ENCODE results near the gene RFLNA. TPM values are rescaled to one million over a fixed set of nuclear protein-coding genes. Genes with fewer than 3 reads are reported as not detected.

The RFLNA gene
- polyA plus RNA-seq, 1 donor (not counting 4 experiments of a cell fraction or from before 2014, with no cell fraction given) = 1.1 TPM

- H3K27me3 ChIP-seq (ENCODE audit: control insufficient read depth, extremely low read depth, insufficient read depth, low read length) = peaks cover 4% of the 10 kb centered on the region
- H3K4me3 ChIP-seq (ENCODE audit: control insufficient read depth in 2 of 3, extremely low read depth in 1 of 3, insufficient read depth in 2 of 3, low read depth in 1 of 3, low read length in 3 of 3) = no peak overlapping the region
- H3K9me1 ChIP-seq (ENCODE audit: control insufficient read depth, extremely low read depth, insufficient read depth, low read length) = no peaks in the 10 kb centered on the region
- no peaks in the 10 kb centered on the region for H4K20me1 ChIP-seq (ENCODE audit: control insufficient read depth, extremely low read depth, insufficient read depth, low read length)
- H3K4me2 ChIP-seq (ENCODE audit: control insufficient read depth, extremely low read depth, insufficient read depth, low read depth, low read length) = no peak overlapping the region
- no peak overlapping the region for H3K9ac ChIP-seq (ENCODE audit: control insufficient read depth, extremely low read depth, insufficient read depth, low read length)
- peaks cover 10% of the 10 kb centered on the region for H3K9me3 ChIP-seq (ENCODE audit: control insufficient read depth, low read depth, low read length)
- DNase-seq (ENCODE audit: low read depth, low spot score) = no peak
- H3K36me3 ChIP-seq (ENCODE audit: control insufficient read depth in 2 of 2, extremely low read depth in 1 of 2, insufficient read depth in 2 of 2, low read length in 2 of 2) = peaks cover 17 to 20% of the 10 kb centered on the region in 2 experiments
- peak; percentile 74 for FAIRE-seq
- no peaks in the 10 kb centered on the region for H3K79me2 ChIP-seq (ENCODE audit: control insufficient read depth, insufficient read depth, low read length)
- TF ChIP-seq EZH2 (IDR thresholded peaks at IDR 0.05; ENCODE audit: low read length) = no peak
- no peak for TF ChIP-seq CTCF (optimal IDR thresholded peaks at IDR 0.05 in 1 of 3, IDR thresholded peaks at IDR 0.05 in 1 of 3, conservative IDR thresholded peaks at IDR 0.05 in 1 of 3; ENCODE audit: extremely low read depth in 1 of 3, insufficient read depth in 2 of 3, low read length in 3 of 3)
- H2AFZ ChIP-seq (ENCODE audit: control insufficient read depth, low read length) = no peak overlapping the region
- H3K4me1 ChIP-seq (ENCODE audit: control insufficient read depth, extremely low read depth, insufficient read depth, low read length) = no peaks in the 10 kb centered on the region
- H3K27ac ChIP-seq (ENCODE audit: control insufficient read depth, insufficient read depth, low read length) = no peak overlapping the region
- dilution Hi-C loops (cut with MboI; ENCODE audit: extremely low pct_ligation_motif_present, low sequenced_read_pairs) = no loop called here
Measured at GRCh38 chr12:124323771-124324530, 29.1 kb downstream of the RFLNA start.

GRCh38 chr12:124324803-124325705 is 30.2 kb downstream of the RFLNA start:
- H2AFZ ChIP-seq (ENCODE audit: control insufficient read depth, low read length) = no peak overlapping the region
- H3K4me1 ChIP-seq (ENCODE audit: control insufficient read depth, extremely low read depth, insufficient read depth, low read length) = no peaks in the 10 kb centered on the region
- no peaks in the 10 kb centered on the region for H3K79me2 ChIP-seq (ENCODE audit: control insufficient read depth, insufficient read depth, low read length)
- no peak overlapping the region for H3K27ac ChIP-seq (ENCODE audit: control insufficient read depth, insufficient read depth, low read length)
- H3K4me2 ChIP-seq (ENCODE audit: control insufficient read depth, extremely low read depth, insufficient read depth, low read depth, low read length) = no peak overlapping the region
- peaks cover 10% of the 10 kb centered on the region for H3K9me3 ChIP-seq (ENCODE audit: control insufficient read depth, low read depth, low read length)
- FAIRE-seq = no peak
- H3K4me3 ChIP-seq (ENCODE audit: control insufficient read depth in 2 of 3, extremely low read depth in 1 of 3, insufficient read depth in 2 of 3, low read depth in 1 of 3, low read length in 3 of 3) = no peak overlapping the region
- H3K36me3 ChIP-seq (ENCODE audit: control insufficient read depth in 2 of 2, extremely low read depth in 1 of 2, insufficient read depth in 2 of 2, low read length in 2 of 2) = peaks cover 20 to 22% of the 10 kb centered on the region in 2 experiments
- TF ChIP-seq EZH2 (IDR thresholded peaks at IDR 0.05; ENCODE audit: low read length) (no peak), CTCF (optimal IDR thresholded peaks at IDR 0.05 in 1 of 3, IDR thresholded peaks at IDR 0.05 in 1 of 3, conservative IDR thresholded peaks at IDR 0.05 in 1 of 3; ENCODE audit: extremely low read depth in 1 of 3, insufficient read depth in 2 of 3, low read length in 3 of 3) (no peak)
- dilution Hi-C loops (cut with MboI; ENCODE audit: extremely low pct_ligation_motif_present, low sequenced_read_pairs) = no loop called here
- DNase-seq (ENCODE audit: low read depth, low spot score) = no peak
- H3K27me3 ChIP-seq (ENCODE audit: control insufficient read depth, extremely low read depth, insufficient read depth, low read length) = no peaks in the 10 kb centered on the region
- H3K9me1 ChIP-seq (ENCODE audit: control insufficient read depth, extremely low read depth, insufficient read depth, low read length) = no peaks in the 10 kb centered on the region
- no peak overlapping the region for H3K9ac ChIP-seq (ENCODE audit: control insufficient read depth, extremely low read depth, insufficient read depth, low read length)
- no peaks in the 10 kb centered on the region for H4K20me1 ChIP-seq (ENCODE audit: control insufficient read depth, extremely low read depth, insufficient read depth, low read length)
